Karpas-422 (cell line): Measurements from ENCODE around the gene REEP3. TPM values are rescaled to one million over a fixed set of nuclear protein-coding genes. Genes with fewer than 3 reads are reported as not detected.
A peak's percentile ranks its signal among the peaks of the same experiment; 100 is the strongest.

ENCODE experiments used
- DNase-seq: peaks from one replicate; pipeline ENCODE4 v3.0.0-alpha.2; 2015
- H2AFZ ChIP-seq: fragments of 200-600 bp; sonication (generic); 2 replicates; pipeline ENCODE4 v1.6.1; 2014; ENCODE audit warnings: antibody characterized with exemption, low read length, mixed read lengths
- H3K27ac ChIP-seq: fragments of 200-600 bp; sonication (generic); 2 replicates; pipeline ENCODE4 v1.5.1; 2014; ENCODE audit warnings: mild to moderate bottlenecking, low read length, moderate library complexity
- H3K27me3 ChIP-seq: fragments of 200-600 bp; sonication (generic); 2 replicates; pipeline ENCODE4 v1.6.1; 2014; ENCODE audit warnings: low read length, mixed read lengths
- H3K36me3 ChIP-seq: fragments of 200-600 bp; sonication (generic); 2 replicates; pipeline ENCODE4 v1.6.1; 2014; ENCODE audit warnings: low read length, mixed read lengths; ENCODE audit not compliant: insufficient read depth
- H3K4me1 ChIP-seq: fragments of 200-600 bp; sonication (generic); 2 replicates; pipeline ENCODE4 v1.6.1; 2014; ENCODE audit warnings: mild to moderate bottlenecking, low read length, mixed read lengths
- H3K4me2 ChIP-seq: fragments of 200-600 bp; sonication (generic); 2 replicates; pipeline ENCODE4 v1.6.1; 2014; ENCODE audit warnings: low read length, low read depth, mild to moderate bottlenecking; ENCODE audit not compliant: poor library complexity, severe bottlenecking
- H3K4me3 ChIP-seq: fragments of 200-600 bp; sonication (generic); 2 replicates; pipeline ENCODE4 v1.5.1; 2014; ENCODE audit warnings: mild to moderate bottlenecking, antibody characterized with exemption, low read length, mixed read lengths
- H3K79me2 ChIP-seq: fragments of 200-600 bp; sonication (generic); 2 replicates; pipeline ENCODE4 v1.6.1; 2014; ENCODE audit warnings: mild to moderate bottlenecking, low read length, mixed read lengths
- H3K9ac ChIP-seq: fragments of 200-600 bp; sonication (generic); 2 replicates; pipeline ENCODE4 v1.6.0; 2014; ENCODE audit warnings: low read length
- H3K9me2 ChIP-seq: fragments of 200-600 bp; sonication (generic), shearing (Covaris generic); replicated peaks from 2 replicates; pipeline ENCODE4 v1.6.0; 2014; ENCODE audit warnings: mild to moderate bottlenecking, low read length, moderate library complexity; ENCODE audit not compliant: insufficient read depth
- H3K9me3 ChIP-seq: fragments of 300-700, 200-600 bp; sonication (generic); 2 replicates; pipeline ENCODE4 v1.6.1; 2014; ENCODE audit warnings: low read length, mixed read lengths
- H4K20me1 ChIP-seq: fragments of 200-600 bp; sonication (generic); 2 replicates; pipeline ENCODE4 v1.6.1; 2014; ENCODE audit warnings: mild to moderate bottlenecking, antibody characterized with exemption, low read length, low read depth; ENCODE audit not compliant: insufficient read depth
- total RNA-seq: library from RNA; depleted of rRNA; stranded (reverse); fragments of >200 nt; shearing (Covaris generic); gene quantifications from 2 replicates; pipeline ENCODE4 v1.2.3, GENCODE V29; 2014; ENCODE audit warnings: low replicate concordance

Gene REEP3
- total RNA-seq, 1 experiment from 2014 or later: 1.8 TPM

GRCh38 chr10:63624701-63625100, 103.5 kb downstream of the REEP3 start:
- no peak overlapping the region for H3K9ac ChIP-seq
- DNase-seq: no peak

GRCh38 chr10:63627396-63627795, 106.2 kb downstream of the REEP3 start:
- H3K36me3 ChIP-seq: no peaks in the 10 kb centered on the region
- no peaks in the 10 kb centered on the region; the same call in 1 of the 2 replicates for H4K20me1 ChIP-seq
- H3K9me2 ChIP-seq: no peaks in the 10 kb centered on the region
- no peak overlapping the region for H2AFZ ChIP-seq
- no peaks in the 10 kb centered on the region for H3K27me3 ChIP-seq
- no peak overlapping the region for H3K9ac ChIP-seq
- peak overlapping the region; percentile 77 for H3K4me2 ChIP-seq
- H3K9me3 ChIP-seq: no peaks in the 10 kb centered on the region
- H3K27ac ChIP-seq: no peak overlapping the region
- no peak overlapping the region for H3K4me3 ChIP-seq
- no peaks in the 10 kb centered on the region for H3K79me2 ChIP-seq
- DNase-seq: no peak
- peaks cover 37% of the 10 kb centered on the region for H3K4me1 ChIP-seq

More at GRCh38 chr10:63624701-63625100, 103.5 kb downstream of the REEP3 start:
- no peaks in the 10 kb centered on the region for H3K9me3 ChIP-seq
- no peaks in the 10 kb centered on the region for H3K36me3 ChIP-seq
- H3K79me2 ChIP-seq: no peaks in the 10 kb centered on the region
- no peaks in the 10 kb centered on the region for H3K27me3 ChIP-seq
- no peak overlapping the region for H2AFZ ChIP-seq
- no peak overlapping the region for H3K4me2 ChIP-seq
- H3K27ac ChIP-seq: no peak overlapping the region
- no peaks in the 10 kb centered on the region; the same call in 1 of the 2 replicates for H4K20me1 ChIP-seq
- no peak overlapping the region for H3K4me3 ChIP-seq
- H3K4me1 ChIP-seq: peaks cover 23% of the 10 kb centered on the region
- no peaks in the 10 kb centered on the region for H3K9me2 ChIP-seq

GRCh38 chr10:63627881-63628296, 106.7 kb downstream of the REEP3 start:
- Histone ChIP-seq H4K20me1 (no peaks in the 10 kb centered on the region; the same call in 1 of the 2 replicates), H3K9me2 (no peaks in the 10 kb centered on the region), H3K9ac (no peak overlapping the region), H2AFZ (no peak overlapping the region), H3K79me2 (no peaks in the 10 kb centered on the region), H3K27ac (peak overlapping the region; percentile 90; the same call in 1 of the 2 replicates), H3K9me3 (no peaks in the 10 kb centered on the region), H3K27me3 (no peaks in the 10 kb centered on the region), H3K4me3 (peak overlapping the region; percentile 77), H3K36me3 (no peaks in the 10 kb centered on the region), H3K4me2 (peak overlapping the region; percentile 77), H3K4me1 (peaks cover 37% of the 10 kb centered on the region)
- no peak for DNase-seq

- Histone ChIP-seq H3K9me3 (no peaks in the 10 kb centered on the region), H3K4me1 (peaks cover 37% of the 10 kb centered on the region), H3K27ac (peak overlapping the region; percentile 90), H3K79me2 (no peaks in the 10 kb centered on the region), H2AFZ (no peak overlapping the region), H3K9me2 (no peaks in the 10 kb centered on the region), H3K9ac (peak overlapping the region; percentile 17; the same call in 1 of the 2 replicates), H3K36me3 (no peaks in the 10 kb centered on the region), H4K20me1 (no peaks in the 10 kb centered on the region; the same call in 1 of the 2 replicates), H3K4me3 (peak overlapping the region; percentile 77), H3K4me2 (peak overlapping the region; percentile 77), H3K27me3 (no peaks in the 10 kb centered on the region)
- peak; percentile 95 for DNase-seq
Observed at GRCh38 chr10:63628526-63629362, 107.5 kb downstream of the REEP3 start.

- Histone ChIP-seq H3K79me2 (no peaks in the 10 kb centered on the region), H4K20me1 (no peaks in the 10 kb centered on the region; the same call in 1 of the 2 replicates), H3K9me3 (no peaks in the 10 kb centered on the region), H3K36me3 (no peaks in the 10 kb centered on the region), H3K27me3 (no peaks in the 10 kb centered on the region), H3K9ac (peak overlapping the region; percentile 70), H3K4me3 (peak overlapping the region; percentile 77), H2AFZ (peak overlapping the region; percentile 7; the same call in 1 of the 2 replicates), H3K9me2 (no peaks in the 10 kb centered on the region), H3K4me1 (peaks cover 37% of the 10 kb centered on the region), H3K27ac (peak overlapping the region; percentile 90), H3K4me2 (peak overlapping the region; percentile 77)
- peak; percentile 98 for DNase-seq
Observed at GRCh38 chr10:63629363-63630084, 108.3 kb downstream of the REEP3 start.

GRCh38 chr10:63630085-63630930, 109.1 kb downstream of the REEP3 start:
- peak overlapping the region; percentile 70 for H3K9ac ChIP-seq
- H2AFZ ChIP-seq: peak overlapping the region; percentile 87
- H3K9me3 ChIP-seq: no peaks in the 10 kb centered on the region
- no peaks in the 10 kb centered on the region for H3K36me3 ChIP-seq
- H3K4me3 ChIP-seq: peak overlapping the region; percentile 77
- H3K79me2 ChIP-seq: no peaks in the 10 kb centered on the region
- H3K27ac ChIP-seq: peak overlapping the region; percentile 90
- H4K20me1 ChIP-seq: no peaks in the 10 kb centered on the region; the same call in 1 of the 2 replicates
- H3K4me1 ChIP-seq: peaks cover 42% of the 10 kb centered on the region
- H3K27me3 ChIP-seq: no peaks in the 10 kb centered on the region
- DNase-seq: peak; percentile 82
- H3K4me2 ChIP-seq: peak overlapping the region; percentile 77
- no peaks in the 10 kb centered on the region for H3K9me2 ChIP-seq

GRCh38 chr10:63630931-63631680, 109.9 kb downstream of the REEP3 start:
- Histone ChIP-seq H3K79me2 (no peaks in the 10 kb centered on the region), H3K36me3 (no peaks in the 10 kb centered on the region), H3K4me2 (peak overlapping the region; percentile 77), H3K27ac (peak overlapping the region; percentile 33; the same call in 1 of the 2 replicates), H3K9ac (peak overlapping the region; percentile 70), H4K20me1 (no peaks in the 10 kb centered on the region; the same call in 1 of the 2 replicates), H3K27me3 (no peaks in the 10 kb centered on the region), H3K4me3 (peak overlapping the region; percentile 77), H2AFZ (peak overlapping the region; percentile 87), H3K9me2 (no peaks in the 10 kb centered on the region), H3K9me3 (no peaks in the 10 kb centered on the region), H3K4me1 (peaks cover 46% of the 10 kb centered on the region)
- peak; percentile 71 for DNase-seq
